Cardiac fibroblast (primary cell): Measurements from ENCODE around the gene PPARG.
"Not testable (repeated sequence)": the region's sequence is repeated elsewhere in the genome, so short reads cannot be mapped to it uniquely, and the experiment has no call there.

Experiments
- DNase-seq, 2 donors: peaks; one replicate each; pipeline versions ENCODE4 v3.0.0 to v3.0.0-alpha.2; 2010; ENCODE audit warnings: low read depth in 2 of 2
- H3K4me3 ChIP-seq, 2 donors: replicated peaks in 1 of 2; 1 replicate in 1 of 2; 2 replicates in 1 of 2; pipeline ENCODE4 v1.5.1; 2011; ENCODE audit warnings: low read depth in 2 of 2, low read length in 2 of 2, mild to moderate bottlenecking in 2 of 2, moderate library complexity in 1 of 2
- TF ChIP-seq, protein P1 (sequence below): IDR thresholded peaks from one replicate; pipeline ENCODE4 v1.5.1; 2011; ENCODE audit warnings: low read depth, mild to moderate bottlenecking, low read length, inconsistent platforms

Gene PPARG

DNA sequence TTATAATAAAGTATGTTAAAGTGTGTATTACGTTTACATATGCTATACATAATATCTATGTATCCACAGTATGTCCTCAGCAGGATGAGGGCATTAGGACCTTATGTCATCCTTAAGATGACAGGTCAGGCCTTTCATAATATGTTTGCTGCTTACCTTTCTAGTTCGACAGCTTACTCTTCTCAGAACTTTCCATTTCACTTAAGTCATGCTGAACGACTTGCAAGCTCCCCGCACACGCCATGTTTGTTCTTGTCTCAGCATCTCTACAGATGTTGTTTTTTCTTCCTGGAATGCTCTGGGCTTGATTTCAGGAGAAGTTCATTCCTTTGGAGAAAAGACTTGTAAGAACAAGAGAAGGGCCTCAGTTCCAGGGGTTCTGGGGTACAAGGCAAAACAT lies 36.0 kb upstream of the PPARG start:
- no peak overlapping the region for H3K4me3 ChIP-seq
- no peak for DNase-seq
- TF ChIP-seq, protein P1, sequence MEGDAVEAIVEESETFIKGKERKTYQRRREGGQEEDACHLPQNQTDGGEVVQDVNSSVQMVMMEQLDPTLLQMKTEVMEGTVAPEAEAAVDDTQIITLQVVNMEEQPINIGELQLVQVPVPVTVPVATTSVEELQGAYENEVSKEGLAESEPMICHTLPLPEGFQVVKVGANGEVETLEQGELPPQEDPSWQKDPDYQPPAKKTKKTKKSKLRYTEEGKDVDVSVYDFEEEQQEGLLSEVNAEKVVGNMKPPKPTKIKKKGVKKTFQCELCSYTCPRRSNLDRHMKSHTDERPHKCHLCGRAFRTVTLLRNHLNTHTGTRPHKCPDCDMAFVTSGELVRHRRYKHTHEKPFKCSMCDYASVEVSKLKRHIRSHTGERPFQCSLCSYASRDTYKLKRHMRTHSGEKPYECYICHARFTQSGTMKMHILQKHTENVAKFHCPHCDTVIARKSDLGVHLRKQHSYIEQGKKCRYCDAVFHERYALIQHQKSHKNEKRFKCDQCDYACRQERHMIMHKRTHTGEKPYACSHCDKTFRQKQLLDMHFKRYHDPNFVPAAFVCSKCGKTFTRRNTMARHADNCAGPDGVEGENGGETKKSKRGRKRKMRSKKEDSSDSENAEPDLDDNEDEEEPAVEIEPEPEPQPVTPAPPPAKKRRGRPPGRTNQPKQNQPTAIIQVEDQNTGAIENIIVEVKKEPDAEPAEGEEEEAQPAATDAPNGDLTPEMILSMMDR, result no peak

DNA sequence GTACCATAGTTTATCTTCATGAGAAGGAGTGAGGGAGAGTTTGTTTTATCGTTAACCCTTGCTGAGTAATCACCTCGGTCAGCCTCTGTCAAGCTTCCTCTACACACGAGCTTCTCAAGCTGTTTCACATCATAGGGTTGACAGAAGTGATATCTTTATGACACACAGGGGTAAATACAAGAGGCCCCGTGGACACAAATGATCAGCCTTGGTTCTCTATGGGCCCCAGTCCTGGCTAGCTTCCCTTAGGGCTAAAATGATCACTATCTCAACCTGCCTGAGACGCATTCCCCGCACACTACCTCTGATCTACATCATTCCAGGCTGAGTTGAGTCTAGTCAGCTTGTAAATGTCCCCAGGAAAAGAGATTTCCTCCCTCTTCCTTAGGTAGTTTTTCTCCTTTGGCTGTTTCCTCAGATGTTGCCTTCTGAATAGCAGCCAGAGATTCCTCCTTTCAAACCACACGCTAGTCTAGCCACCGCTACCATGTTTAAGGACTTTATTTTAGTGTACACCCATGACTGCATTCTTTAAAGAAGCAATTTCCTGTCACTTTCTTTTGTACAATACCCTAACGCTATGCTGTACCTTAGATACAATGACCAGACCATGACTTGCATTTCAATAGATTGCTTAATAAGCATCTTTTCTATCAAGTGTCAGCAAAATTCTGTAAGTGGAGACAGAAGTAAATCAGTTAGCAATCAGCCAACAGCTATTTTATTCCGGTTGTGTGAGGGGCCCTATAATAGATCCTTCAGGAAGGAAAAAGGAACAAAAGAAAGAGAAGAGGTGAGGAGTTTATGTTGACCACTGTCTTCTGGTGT lies 35.1 kb upstream of the PPARG start:
- no peak overlapping the region for H3K4me3 ChIP-seq
- DNase-seq, result peak in 1 of 2 donors; percentile 32
- TF ChIP-seq, protein P1, result no peak

DNA sequence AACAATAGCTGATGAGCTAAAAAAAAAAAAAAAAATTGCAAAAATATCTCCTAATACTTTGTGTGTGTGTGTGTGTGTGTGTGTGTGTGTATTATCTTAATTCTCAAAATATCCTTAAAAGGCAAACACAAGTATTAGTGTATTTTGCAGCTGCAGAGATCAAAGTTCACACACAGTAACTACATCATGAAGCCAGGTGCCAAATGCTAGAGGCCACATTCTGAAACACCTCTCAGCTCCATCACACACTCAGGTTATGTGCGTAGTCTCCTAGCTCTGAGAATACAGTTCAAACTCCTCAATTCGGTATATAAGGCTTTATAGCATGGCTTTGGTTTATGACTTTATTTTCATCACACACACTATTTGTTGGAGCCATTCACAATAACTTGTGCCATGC lies 33.5 kb upstream of the PPARG start:
- TF ChIP-seq, protein P1, result no peak
- no peak overlapping the region for H3K4me3 ChIP-seq
- DNase-seq, result no peak

DNA sequence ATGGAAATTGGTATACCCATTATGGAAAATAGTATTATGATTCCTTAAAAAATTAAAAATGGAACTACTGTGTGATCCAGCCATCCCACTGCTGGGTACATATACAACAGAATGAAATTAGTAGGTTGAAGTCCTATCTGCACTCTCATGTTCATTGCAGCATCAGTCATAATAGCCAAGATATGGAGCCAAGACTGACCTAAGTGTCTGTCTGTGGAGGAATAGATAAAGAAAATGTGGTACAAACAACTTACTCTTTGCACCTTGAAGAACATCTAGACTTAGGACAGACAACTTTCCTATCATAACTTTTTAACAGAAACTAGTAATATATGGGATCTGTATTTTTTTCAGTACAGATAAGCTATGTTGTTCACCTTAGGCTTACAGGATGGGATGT lies 30.0 kb upstream of the PPARG start:
- H3K4me3 ChIP-seq, result no peak overlapping the region
- no peak for DNase-seq
- TF ChIP-seq, protein P1, result no peak

DNA sequence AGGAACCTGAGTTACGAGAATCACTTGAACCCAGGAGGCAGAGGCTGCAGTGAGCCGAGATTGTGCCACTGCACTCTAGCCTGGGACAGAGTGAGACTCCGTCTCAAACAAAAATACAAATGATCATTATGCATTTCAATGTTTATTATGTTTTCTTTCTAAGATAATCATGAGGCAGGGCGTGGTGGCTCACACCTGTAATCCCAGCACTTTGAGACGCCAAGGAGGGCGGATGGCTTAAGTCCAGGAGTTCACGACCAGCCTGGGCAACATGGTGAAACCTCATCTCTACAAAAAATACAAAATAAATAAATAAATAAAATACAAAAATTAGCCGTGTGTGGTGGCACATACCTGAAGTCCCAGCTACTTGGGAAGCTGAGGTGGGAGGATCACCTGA lies 26.7 kb upstream of the PPARG start:
- not testable (repeated sequence) for H3K4me3 ChIP-seq, DNase-seq

DNA sequence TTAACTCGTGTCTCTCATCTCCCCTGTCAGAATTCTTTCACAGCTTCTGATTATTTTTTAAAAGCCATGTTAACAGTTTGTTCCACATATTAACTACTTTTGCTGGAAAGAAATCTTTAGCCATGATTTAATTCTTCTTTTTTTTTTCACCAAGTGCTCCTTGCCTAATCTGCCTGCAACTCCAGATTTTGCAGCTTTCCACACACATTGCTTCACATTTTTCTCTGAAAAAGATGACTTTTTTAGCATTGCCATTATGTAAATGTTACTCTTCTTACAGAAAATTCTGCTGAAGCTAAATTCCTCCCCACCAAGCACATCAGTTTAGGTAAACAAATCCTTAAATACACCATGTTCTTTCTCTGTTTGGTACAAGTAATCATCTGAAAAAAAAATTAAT lies 23.4 kb upstream of the PPARG start:
- TF ChIP-seq, protein P1, result no peak
- DNase-seq, result no peak
- H3K4me3 ChIP-seq, result no peak overlapping the region

DNA sequence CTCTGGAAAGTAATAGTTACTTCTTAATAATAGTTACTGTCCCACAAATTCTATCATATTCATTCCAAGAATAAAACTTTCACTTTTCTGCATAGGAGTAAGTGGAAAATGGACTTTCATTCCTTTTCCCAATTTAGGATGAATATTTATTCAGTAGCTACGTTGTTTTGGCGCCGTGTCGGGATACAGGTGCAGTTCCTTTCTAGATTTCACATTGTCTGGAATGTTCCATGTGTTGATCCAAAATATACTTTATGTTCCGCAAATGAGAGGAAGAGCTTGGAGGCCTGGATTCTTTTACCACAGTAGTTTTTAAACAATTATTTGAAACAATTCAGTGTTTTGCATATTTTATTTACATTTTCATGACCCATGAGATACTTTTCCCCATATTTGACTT lies 22.8 kb upstream of the PPARG start:
- DNase-seq, result no peak
- H3K4me3 ChIP-seq, result no peak overlapping the region
- TF ChIP-seq, protein P1, result no peak
